Lower leg skin (tissue), 3 donors: Measurements from ENCODE around the gene RAPGEF2.

Source experiments
- CTCF ChIP-seq, 3 donors: fragments of 450-650 bp; IDR thresholded peaks; one replicate each; pipeline ENCODE4 v1.5.1; 2016; ENCODE audit warnings: antibody characterized with exemption in 3 of 3, mild to moderate bottlenecking in 3 of 3, moderate library complexity in 2 of 3
- POLR2A ChIP-seq, 2 donors: fragments of 450-650 bp; IDR thresholded peaks; one replicate each; pipeline ENCODE4 v1.6.1; 2016 to 2017; ENCODE audit warnings: antibody characterized with exemption in 2 of 2, mild to moderate bottlenecking in 1 of 2, moderate library complexity in 1 of 2

DNA sequence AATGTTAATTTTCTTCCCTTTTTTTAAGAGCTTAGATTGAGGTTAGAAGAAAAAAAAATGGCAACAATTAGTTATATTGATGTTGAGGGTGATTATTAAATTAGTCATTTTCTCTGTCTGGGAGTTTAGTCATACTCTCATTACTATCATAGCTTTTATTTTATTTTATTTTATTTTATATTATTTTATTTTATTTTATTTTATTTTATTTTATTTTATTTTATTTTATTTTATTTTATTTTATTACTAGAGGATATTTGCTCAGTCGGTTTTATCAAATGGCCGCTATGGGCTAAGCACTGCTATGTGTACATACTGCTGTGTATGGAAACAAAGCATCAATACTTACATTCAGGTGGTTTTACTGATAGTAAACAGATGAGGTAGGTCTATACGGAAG lies 239.5 kb downstream of the RAPGEF2 start:
- TF ChIP-seq CTCF (IDR thresholded peaks at IDR 0.05) (no peak), POLR2A (IDR thresholded peaks at IDR 0.05) (no peak)
